ENCODE measurements around the gene TMEM43. TPM values are rescaled to one million over a fixed set of nuclear protein-coding genes. Genes with fewer than 3 reads are reported as not detected.

The TMEM43 gene
- total and polyA plus RNA-seq, 2 of the 13 experiments (the other 11 are each of a cell fraction or from before 2014, with no cell fraction given), result 48.9 to 50.5 TPM

GRCh38 chr3:14178247-14179113 lies 53.6 kb downstream of the TMEM43 start, which contains the start of the genes LSM3 and XPC (continued):
- TF ChIP-seq ZNF878 (CRISPR knock-in tag; IDR thresholded peaks at IDR 0.05), result peak; percentile 92
- no peak; the same call in 1 of the 2 replicates for TF ChIP-seq ZBTB8A (CRISPR knock-in tag; IDR thresholded peaks at IDR 0.05; ENCODE audit: borderline replicate concordance, low read depth)
- TF ChIP-seq MATR3 (CRISPR knock-in tag; IDR thresholded peaks at IDR 0.05), result no peak
- no peak for TF ChIP-seq BATF2 (CRISPR knock-in tag; IDR thresholded peaks at IDR 0.05)
- TF ChIP-seq ZNF703 (CRISPR knock-in tag; IDR thresholded peaks at IDR 0.05; ENCODE audit: borderline replicate concordance), result peak; percentile 42; the same call in 1 of the 2 replicates
- TF ChIP-seq JUND (CRISPR knock-in tag; IDR thresholded peaks at IDR 0.05), result no peak
- TF ChIP-seq TARDBP (CRISPR knock-in tag; IDR thresholded peaks at IDR 0.05), result peak; percentile 72
- TF ChIP-seq ZFX (CRISPR knock-in tag; IDR thresholded peaks at IDR 0.05; ENCODE audit: low read depth), result peak; percentile 99
- TF ChIP-seq, protein P1, sequence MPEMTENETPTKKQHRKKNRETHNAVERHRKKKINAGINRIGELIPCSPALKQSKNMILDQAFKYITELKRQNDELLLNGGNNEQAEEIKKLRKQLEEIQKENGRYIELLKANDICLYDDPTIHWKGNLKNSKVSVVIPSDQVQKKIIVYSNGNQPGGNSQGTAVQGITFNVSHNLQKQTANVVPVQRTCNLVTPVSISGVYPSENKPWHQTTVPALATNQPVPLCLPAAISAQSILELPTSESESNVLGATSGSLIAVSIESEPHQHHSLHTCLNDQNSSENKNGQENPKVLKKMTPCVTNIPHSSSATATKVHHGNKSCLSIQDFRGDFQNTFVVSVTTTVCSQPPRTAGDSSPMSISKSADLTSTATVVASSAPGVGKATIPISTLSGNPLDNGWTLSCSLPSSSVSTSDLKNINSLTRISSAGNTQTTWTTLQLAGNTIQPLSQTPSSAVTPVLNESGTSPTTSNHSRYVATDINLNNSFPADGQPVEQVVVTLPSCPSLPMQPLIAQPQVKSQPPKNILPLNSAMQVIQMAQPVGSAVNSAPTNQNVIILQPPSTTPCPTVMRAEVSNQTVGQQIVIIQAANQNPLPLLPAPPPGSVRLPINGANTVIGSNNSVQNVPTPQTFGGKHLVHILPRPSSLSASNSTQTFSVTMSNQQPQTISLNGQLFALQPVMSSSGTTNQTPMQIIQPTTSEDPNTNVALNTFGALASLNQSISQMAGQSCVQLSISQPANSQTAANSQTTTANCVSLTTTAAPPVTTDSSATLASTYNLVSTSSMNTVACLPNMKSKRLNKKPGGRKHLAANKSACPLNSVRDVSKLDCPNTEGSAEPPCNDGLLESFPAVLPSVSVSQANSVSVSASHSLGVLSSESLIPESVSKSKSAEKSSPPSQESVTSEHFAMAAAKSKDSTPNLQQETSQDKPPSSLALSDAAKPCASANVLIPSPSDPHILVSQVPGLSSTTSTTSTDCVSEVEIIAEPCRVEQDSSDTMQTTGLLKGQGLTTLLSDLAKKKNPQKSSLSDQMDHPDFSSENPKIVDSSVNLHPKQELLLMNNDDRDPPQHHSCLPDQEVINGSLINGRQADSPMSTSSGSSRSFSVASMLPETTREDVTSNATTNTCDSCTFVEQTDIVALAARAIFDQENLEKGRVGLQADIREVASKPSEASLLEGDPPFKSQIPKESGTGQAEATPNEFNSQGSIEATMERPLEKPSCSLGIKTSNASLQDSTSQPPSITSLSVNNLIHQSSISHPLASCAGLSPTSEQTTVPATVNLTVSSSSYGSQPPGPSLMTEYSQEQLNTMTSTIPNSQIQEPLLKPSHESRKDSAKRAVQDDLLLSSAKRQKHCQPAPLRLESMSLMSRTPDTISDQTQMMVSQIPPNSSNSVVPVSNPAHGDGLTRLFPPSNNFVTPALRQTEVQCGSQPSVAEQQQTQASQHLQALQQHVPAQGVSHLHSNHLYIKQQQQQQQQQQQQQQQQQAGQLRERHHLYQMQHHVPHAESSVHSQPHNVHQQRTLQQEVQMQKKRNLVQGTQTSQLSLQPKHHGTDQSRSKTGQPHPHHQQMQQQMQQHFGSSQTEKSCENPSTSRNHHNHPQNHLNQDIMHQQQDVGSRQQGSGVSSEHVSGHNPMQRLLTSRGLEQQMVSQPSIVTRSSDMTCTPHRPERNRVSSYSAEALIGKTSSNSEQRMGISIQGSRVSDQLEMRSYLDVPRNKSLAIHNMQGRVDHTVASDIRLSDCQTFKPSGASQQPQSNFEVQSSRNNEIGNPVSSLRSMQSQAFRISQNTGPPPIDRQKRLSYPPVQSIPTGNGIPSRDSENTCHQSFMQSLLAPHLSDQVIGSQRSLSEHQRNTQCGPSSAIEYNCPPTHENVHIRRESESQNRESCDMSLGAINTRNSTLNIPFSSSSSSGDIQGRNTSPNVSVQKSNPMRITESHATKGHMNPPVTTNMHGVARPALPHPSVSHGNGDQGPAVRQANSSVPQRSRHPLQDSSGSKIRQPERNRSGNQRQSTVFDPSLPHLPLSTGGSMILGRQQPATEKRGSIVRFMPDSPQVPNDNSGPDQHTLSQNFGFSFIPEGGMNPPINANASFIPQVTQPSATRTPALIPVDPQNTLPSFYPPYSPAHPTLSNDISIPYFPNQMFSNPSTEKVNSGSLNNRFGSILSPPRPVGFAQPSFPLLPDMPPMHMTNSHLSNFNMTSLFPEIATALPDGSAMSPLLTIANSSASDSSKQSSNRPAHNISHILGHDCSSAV (CRISPR knock-in tag; IDR thresholded peaks at IDR 0.05; ENCODE audit: borderline replicate concordance), result no peak
- TF ChIP-seq KLF9 (CRISPR knock-in tag; IDR thresholded peaks at IDR 0.05; ENCODE audit: low read depth), result no peak
- TF ChIP-seq, protein P2, sequence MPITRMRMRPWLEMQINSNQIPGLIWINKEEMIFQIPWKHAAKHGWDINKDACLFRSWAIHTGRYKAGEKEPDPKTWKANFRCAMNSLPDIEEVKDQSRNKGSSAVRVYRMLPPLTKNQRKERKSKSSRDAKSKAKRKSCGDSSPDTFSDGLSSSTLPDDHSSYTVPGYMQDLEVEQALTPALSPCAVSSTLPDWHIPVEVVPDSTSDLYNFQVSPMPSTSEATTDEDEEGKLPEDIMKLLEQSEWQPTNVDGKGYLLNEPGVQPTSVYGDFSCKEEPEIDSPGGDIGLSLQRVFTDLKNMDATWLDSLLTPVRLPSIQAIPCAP (CRISPR knock-in tag; IDR thresholded peaks at IDR 0.05; ENCODE audit: low read depth), result no peak; the same call in 1 of the 2 replicates
- 0 out of 2 replicates have a peak, but pooled peaks have one; percentile 56 for TF ChIP-seq ZNF543 (CRISPR knock-in tag; IDR thresholded peaks at IDR 0.05)
- TF ChIP-seq GATA4 (IDR thresholded peaks at IDR 0.05; ENCODE audit: borderline replicate concordance, low read depth), result peak; percentile 57; the same call in 1 of the 2 replicates
- TF ChIP-seq SPEN (CRISPR knock-in tag; IDR thresholded peaks at IDR 0.05; ENCODE audit: low read depth), result peak; percentile 76
- no peak for TF ChIP-seq RAD51 (IDR thresholded peaks at IDR 0.05; ENCODE audit: borderline replicate concordance)
- peak; percentile 45; the same call in 1 of the 2 replicates for TF ChIP-seq RXRA (CRISPR knock-in tag; IDR thresholded peaks at IDR 0.05)
- TF ChIP-seq TAF15 (IDR thresholded peaks at IDR 0.05; ENCODE audit: low read depth, low read length, poor library complexity, severe bottlenecking), result no peak
- TF ChIP-seq ELF4 (CRISPR knock-in tag; IDR thresholded peaks at IDR 0.05; ENCODE audit: borderline replicate concordance), result peak; percentile 97; the same call in 1 of the 2 replicates
- no peak for TF ChIP-seq ZNF562 (CRISPR knock-in tag; IDR thresholded peaks at IDR 0.05; ENCODE audit: borderline replicate concordance)
